GM18870 (cell line): Measurements from ENCODE around the gene CIDEA.
"Not testable (repeated sequence)": the region's sequence is repeated elsewhere in the genome, so short reads cannot be mapped to it uniquely, and the experiment has no call there.

Source experiments
- ATAC-seq: cut with Tn5 transposase; IDR thresholded peaks from one replicate; pipeline ENCODE4 v1.9.1; 2021; ENCODE audit warnings: moderate library complexity; ENCODE audit not compliant: unreplicated experiment

CIDEA gene

DNA sequence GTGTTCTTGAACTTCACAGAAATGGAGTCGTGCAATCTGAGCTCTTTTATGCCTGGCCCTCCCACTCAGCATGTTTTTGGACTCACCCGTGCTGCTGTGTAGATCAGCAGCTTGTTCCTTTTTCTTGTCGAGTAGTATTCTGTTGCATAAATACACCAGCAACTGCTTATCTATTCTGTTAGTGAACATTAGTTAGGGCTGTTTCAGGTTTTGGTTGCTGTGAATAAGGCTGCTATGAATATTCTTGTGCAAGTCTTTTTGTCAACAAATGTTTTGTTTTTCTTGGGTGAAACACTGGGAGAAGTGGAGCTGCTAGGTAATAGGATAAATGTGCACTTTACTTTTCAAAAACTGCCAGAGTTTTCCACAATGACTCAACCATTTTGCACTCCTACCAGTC, 15.3 kb upstream of the CIDEA start:
- no peak for ATAC-seq

DNA sequence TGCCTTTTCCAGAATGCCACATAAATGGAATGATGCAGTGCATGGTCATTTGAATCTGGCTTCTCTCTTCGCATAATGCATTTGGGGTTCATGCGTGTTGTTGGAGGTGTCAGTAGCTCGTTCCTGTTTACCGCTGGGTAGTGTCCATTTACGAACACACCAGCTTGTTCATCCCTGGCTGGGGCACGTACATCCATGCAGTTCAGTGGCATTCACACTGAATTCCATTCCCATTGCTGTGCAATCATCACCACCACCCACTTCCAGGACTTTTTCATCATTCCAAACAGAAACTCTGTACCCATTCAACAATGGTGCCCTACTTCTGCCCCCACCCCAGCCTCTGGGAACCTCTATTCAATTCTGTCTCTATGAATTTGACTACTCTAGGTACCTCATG, 14.7 kb upstream of the CIDEA start:
- ATAC-seq, result no peak

DNA sequence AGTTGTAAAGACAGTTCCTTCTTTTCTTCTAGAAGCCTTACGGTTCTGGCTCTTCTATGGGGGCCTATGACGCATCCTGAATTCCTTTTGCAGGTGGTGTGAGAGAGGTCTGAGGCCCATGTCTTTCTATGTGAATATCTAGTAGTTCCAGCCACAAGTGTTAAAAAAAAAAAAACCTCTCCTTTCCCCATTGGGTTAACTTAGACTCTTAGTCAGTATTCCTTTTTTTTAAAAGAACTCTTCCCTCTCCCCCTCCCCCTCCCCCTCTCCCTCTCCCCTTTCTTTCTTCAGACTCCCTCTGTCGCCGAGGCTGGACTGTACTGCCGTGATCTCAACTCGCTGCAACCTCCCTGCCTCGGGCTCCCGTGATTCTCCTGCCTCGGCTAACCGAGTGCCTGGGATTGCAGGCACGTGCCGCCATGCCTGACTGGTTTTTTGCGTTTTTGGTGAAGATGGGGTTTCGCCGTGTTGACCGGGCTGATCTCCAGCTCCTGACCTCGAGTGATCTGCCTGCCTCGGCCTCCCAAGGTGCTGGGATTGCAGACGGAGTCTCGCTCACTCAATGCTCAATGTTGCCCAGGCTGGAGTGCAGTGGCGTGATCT, 11.4 kb upstream of the CIDEA start:
- no peak for ATAC-seq

DNA sequence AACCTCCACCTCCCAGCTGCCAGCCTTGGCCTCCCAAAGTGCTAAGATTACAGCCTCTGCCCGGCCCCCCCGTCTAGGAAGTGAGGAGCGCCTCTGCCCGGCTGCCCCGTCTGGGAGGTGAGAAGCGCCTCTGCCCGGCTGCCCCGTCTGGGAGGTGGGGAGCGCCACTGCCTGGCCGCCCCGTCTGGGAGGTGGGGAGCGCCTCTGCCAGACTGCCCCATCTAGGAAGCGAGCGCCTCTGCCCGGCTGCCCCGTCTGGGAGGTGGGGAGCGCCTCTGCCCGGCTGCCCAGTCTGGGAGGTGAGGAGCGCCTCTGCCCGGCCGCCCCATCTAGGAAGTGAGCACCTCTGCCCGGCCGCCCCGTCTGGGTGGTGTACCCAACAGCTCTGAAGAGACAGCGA, 10.9 kb upstream of the CIDEA start:
- ATAC-seq, result not testable (repeated sequence)

DNA sequence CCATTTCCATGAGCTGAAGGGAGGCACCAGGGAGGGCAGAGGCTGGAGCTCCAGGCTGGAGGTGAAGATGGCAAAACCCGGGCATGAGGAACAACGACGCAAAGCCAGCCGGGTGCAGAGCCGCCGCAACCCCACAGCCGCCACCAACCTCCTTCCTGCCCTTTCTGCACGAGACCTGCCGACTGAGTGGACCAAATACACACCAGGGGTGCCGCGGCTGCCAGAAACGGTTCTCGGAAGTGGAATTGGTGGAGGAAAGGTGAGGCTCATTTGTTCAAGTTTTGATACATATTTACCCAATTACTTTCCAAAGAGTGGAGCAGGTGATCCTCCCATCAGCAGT, 8.4 kb upstream of the CIDEA start:
- no peak for ATAC-seq

DNA sequence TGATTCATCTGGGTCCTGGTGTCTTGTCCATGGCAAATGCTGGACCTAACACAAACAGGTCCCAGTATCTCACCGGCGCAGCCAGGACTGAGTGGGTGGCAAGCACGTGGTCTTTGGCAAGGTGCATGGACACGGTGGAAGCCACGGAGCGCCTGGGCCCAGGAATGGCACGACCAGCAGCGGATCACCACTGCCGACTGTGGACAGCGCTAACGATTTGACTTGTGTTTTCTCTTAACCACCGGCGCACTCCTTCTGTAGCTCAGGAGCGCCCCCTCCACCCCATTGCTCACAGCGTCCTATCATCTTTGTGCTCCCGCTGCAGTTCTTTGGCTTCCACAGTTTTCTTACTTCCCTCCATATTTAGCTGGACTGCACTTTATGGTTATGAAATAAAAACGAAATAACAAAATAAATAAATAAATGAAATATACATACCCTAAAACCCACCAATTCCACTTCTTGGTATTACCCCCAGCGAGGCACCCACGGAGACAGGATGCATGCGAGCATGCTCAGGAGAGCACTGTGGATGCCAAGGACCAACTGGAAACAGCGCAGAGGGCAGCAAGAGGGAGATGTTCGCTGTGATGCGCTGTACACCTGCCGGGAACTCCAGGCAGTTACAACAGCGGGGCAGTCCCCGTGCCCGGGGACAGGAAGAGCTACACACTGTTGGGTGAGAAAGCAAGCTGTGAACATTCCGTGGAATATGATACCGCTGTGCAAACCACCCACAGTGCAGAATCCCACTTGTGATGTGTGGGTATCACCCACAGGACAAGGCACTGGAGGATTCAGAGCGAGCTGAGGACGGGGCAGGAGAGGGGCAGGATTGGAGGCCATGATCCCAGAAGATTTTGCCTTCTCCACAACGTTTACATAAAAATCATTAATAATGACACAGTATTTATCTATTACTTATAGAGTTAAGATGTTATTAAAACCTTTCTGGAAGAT, 7.0 kb upstream of the CIDEA start:
- no peak for ATAC-seq

DNA sequence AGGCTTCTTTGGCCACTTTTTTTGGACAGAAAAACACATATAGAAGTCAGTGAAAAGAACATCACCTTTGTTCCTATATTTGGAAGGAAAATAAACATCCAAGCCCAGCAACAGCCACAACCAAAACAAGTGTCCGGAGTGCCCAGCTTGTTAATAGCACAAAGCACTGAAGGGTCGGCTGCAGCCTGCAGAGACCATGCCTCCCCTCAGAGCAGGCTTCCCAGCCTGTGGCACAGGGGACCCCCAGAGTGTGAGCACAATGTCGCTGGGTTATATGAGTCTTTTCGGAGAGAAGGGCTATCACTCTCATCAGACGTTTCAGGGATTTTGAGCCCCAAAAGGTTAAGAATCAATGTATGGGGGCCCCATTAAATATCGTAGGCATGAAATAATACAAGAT, 6.2 kb upstream of the CIDEA start:
- ATAC-seq, result no peak

DNA sequence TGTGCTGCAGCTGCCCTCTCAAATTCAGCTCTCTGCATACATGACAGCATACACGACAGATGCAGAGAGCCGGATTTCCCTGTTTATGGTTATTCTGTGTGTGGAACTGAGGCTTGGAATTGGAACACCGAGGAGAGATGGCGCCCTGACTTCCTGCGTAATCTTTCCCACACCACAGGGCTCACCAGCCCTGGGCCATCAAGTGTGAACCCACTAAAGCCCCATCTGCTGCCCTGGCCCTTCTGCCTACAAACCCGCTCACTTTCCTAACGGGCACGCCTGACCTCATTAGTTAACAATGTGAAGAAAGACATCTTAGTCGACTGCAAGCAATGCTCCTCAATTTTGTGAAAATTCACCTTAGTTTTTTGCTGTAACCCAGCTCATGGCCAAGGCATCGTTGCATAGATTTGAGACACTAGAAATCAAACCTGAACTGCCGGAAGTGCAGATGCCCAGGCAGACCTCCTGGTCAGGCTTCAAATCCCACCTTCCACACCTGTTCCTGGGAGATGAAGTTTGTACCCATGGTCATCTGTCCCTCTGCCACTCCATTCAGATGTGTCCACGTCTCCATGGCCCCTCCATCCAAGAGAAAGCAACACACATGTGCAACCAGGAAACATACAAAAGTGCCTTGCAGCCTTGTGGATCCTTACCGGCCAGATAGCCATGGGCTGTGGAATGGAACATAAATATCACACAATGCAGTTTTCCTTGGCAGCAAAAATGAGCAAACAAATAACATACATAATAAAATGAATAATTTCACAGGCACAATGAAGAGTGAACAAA, 5.0 kb upstream of the CIDEA start:
- no peak for ATAC-seq

DNA sequence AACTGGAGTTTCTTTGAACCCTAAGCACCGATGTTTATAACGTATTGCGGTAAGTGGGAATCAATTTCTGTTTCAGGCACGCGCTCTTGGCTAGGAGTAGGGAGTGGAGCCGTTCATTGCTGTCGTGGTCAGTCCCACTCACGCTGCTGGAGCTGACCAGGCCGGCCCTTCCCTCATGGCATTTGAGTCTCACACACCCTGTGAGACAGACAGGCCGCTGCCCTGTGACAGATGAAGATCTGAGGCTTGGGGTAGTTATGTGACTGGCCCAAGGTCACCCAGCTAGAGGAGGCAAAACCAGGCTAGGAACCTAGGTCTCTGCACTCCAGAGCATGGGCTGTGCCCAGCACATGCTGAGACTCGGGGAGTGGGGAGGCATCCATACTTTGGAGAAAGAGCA, 2.9 kb upstream of the CIDEA start:
- no peak for ATAC-seq

DNA sequence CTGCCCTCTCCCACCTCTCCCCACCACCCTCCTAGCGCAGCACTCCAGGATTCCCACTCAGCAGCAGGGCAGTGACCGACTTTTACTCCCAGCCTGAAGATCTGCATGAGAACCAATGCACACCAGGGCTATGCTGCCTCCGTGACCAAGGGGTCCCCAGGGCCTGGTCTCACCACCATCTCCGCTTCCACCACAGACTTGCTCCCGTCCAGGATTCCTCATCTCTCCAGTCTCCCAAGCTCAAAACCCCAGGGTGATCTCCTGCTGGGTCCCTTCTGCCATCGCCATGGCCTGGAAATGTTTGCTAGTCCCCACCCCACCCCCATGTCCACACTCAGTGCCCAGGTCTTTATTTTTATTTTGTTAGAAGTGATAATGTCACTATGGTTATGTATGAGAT, 2.1 kb upstream of the CIDEA start:
- ATAC-seq, result no peak

DNA sequence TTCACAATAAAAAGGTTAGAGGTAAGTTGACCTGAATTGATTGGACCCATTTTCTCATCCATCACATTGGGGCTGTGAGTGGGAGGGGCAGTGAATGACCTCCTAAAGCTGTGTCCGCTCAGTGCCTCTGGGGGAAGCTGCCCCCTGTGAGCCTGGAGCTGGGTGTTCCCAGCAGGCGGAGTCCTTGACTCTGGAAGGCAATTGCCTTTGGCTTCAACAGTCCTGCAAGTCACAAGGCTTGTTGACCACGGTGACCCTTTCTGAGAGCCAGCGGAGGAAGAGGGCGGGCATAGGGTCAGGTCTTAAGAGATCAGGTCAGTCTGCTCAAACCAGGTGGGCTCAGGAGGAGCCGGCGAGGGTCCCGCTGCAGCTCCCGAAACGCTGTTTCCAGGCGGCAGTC, 1.1 kb upstream of the CIDEA start:
- ATAC-seq, result no peak

DNA sequence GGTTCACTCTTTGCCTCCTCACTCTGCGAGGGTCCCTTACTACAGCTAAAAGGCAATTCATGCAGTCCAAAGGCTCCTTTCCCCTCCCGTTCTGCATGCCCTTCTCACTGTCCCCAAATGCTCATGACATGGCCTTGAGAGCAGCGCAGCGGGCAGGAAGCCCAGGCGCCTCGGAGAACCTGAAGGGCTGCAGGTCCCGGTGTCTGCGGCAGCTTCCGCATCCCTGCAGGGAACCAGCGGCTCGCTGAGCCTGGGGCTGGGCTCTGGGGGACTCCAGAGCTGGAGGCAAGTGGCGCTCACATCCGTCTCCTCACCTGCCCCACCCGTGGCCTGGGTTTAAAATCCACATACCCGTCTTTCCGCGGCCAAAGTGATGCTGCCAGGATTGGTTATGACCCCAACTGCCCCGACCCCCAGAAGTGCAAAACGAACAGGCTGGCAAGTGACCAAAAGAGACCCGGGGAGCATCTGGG, 462 bp upstream of the CIDEA start:
- ATAC-seq, result no peak

DNA sequence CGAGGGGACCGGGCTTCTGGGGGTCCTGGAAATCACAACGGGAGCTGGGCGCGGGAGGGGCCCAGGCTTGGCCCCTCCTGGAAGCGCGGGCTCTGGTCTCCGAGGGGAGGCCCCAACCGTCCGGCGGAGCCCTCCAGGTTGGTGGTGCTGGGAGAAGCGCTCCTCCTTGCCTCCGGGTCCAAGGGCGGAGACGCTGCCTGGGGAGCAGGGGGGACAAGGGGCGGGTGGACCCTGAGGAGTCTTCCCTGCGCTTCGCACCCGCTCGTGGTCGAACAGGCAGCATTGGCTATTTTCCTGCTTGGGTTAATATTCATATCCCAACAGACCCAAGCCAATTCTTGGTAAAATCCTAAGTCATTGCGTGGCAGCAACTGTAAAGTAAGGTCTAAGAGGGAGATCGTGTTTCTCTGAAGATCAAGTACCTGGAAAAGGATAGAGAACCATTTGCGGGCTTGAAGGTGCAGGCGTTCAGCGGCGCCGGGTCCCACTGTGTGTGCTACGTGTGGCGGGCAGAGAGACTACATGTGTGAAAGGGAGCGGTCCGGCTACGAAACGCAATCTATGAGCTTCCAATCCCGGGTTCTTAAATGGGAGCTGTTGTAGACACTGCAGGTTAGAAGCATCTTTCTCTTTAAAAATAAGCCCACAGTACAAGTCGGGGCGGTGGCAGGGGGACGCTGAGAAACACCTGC, 805 bp downstream of the CIDEA start:
- ATAC-seq, result no peak

DNA sequence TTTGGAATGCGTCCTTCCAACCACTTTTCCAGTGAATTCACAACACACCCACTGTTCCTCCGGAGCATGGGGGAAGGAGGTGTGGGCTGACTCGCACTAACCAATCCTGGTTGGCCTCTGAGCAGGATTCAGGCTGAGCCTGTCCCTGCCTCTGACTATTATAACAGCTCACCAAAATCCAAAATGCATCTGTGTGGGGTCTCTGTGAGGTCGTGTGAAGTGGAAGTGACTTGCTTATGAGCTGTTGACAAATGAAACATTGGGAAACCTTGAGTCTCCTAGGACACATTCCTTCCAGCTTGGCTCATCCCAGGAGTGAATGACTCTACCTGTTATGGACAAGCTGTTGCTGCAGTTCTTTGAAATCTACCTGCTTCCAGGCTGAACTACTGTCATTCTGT, 1.5 kb downstream of the CIDEA start:
- ATAC-seq, result no peak

DNA sequence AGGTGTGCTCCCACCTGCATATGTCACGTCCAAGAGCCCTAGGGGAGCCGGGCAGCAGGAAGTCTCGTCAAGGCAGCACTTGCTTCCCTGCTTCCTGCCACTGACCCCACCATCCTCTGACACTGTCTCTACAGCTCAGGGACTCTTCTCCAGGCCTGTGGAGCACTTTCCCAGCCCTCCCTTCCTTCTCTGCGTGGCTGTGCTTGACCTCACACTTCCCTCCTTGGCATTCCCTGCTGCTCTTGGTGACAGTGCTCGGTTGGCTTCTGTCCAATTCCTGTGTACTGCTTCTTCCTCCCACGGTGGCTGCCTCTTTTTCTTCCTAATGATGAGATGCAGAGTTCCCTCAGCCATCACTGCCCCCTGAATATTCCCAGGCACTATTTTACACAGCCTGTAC, 2.8 kb downstream of the CIDEA start:
- ATAC-seq, result no peak

DNA sequence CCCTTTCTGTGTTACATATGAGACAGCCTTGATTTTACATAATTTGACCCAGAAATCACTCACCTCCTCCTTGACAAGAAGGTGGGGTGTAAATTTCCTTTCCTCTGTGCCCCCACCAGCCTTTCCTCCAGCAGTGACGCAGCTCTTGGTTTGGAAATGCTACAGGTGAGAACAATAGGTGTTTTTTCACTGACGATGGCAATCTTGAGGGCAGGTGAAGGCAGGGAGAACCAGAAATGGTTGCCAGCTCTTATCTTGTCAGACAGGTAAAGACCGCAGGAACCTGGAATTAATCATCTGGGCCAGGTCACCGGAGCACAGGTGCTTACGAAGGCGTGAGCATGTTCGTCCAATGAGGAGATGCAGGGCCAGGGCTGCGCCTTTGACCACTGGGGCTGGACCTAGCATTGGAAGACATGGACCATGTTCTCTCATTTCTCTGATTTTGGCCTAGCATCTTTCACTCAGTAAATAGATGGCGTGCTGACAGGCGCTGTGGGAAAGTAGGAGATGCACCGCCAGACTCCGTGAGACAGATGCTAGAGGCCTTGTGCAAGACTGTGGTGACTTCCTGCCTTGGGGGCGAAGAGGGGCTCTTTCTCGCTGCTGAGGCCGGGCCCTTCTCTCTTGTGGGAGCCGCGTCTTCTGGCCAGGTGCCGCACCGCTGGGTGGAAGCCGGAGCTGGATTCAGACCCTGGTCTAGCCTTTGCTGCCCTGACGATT, 4.0 kb downstream of the CIDEA start:
- ATAC-seq, result no peak

DNA sequence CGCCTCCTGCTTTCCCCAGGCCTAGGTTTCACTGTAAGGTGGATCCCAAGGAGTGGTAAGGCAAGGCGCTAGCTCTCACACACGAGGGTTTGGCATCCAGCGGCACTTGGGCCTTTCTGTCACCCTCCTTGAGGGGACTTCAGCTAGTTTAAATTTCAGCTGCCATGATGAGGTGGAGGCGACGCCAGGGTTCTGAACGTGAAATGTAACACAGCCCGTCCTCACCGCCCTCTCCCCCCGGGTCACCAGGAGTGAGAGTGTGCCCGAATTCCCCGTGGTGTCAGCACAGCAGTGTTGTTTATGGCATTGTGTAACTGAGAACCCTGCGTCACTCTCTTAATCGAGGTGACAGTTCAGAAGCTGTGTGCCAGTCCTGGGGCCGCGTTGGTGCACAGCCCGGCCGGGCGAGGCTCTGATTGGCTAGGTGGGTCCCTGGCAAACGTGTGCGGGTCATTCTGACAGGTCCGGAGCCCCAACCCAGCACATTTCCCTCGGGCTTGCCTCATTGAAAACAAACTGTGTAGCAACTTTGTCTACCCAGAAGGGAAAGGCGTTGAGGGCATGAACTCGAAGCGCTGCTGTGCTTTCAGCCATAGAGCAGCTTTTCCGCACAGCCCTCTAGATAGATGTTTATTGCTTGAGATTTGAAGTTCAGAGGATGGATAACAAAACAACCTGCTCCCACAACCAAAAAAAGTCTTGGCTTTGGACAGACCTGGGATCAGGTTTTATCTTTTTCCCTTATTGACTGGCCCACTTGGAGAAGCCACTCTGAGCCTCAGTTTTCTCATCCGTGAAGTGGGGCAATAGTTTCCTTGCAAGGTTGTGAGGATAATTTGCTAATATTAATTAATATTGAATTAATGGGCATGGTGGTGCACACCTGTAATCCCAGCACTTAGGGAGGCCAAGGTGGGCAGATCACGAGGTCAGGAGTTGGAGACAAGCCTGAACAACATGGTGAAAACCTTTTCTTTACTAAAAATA, 4.9 kb downstream of the CIDEA start:
- ATAC-seq, result no peak

DNA sequence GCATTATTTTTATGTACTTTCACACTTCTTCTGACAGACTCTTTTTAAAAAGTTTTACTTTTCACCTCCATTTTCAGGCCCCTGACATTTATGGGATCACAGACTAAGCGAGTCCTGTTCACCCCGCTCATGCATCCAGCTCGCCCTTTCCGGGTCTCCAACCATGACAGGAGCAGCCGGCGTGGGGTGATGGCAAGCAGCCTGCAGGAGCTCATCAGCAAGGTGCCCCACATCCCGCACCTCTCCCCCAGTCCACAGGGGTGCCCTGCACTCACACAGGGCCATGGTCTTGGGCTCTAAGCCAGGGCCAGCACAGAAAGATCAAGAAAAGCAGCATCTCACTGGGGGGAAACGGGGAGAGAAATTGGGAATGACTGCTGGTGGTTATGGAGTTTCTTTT, 8.6 kb downstream of the CIDEA start:
- no peak for ATAC-seq

DNA sequence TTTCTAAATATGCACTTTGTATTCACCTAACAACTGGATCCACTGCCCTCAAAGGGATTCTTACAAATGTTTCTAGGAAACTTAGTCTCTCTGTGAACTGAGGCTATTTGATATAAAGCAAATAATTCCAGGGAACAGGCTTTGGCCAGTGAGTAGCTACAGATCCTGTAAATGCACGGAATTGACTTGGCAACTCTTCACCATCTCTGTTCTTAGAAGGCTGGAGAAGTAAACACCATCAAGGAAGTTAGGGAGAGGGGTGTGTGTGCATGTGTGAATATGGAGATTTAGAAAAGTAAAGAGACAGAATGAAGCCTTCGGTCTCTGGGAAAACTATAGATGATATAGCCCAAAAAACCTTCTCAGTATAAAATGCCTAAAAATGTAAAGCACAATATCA, 10.7 kb downstream of the CIDEA start:
- ATAC-seq, result no peak
